MM.1S (cell line): ENCODE measurements around the gene GRPEL2.
A peak's percentile ranks its signal among the peaks of the same experiment; 100 is the strongest.

ENCODE experiments used
- DNase-seq: peaks from one replicate; pipeline ENCODE4 v3.0.0-alpha.2; 2015
- H2AFZ ChIP-seq: fragments of 300-600 bp; sonication (generic); 2 replicates; pipeline ENCODE4 v1.6.0; 2016; ENCODE audit warnings: antibody characterized with exemption, low read length
- H3F3A ChIP-seq: fragments of 300-600 bp; sonication (generic); 2 replicates; pipeline ENCODE4 v1.6.1; 2016; ENCODE audit warnings: mild to moderate bottlenecking, antibody characterized with exemption, low read length, moderate library complexity, mixed read lengths; ENCODE audit not compliant: insufficient read depth
- H3K27ac ChIP-seq: fragments of 300-600 bp; sonication (generic); 2 replicates; pipeline ENCODE4 v1.5.1; 2016; ENCODE audit warnings: mild to moderate bottlenecking, low read length
- H3K27me3 ChIP-seq: fragments of 300-600 bp; sonication (generic); replicated peaks from 2 replicates; pipeline ENCODE4 v1.6.0; 2016; ENCODE audit warnings: low read length; ENCODE audit not compliant: insufficient read depth
- H3K36me3 ChIP-seq: fragments of 300-600 bp; sonication (generic); replicated peaks from 2 replicates; pipeline ENCODE4 v1.6.1; 2016; ENCODE audit warnings: mild to moderate bottlenecking, low read length, mixed read lengths; ENCODE audit not compliant: insufficient read depth
- H3K4me1 ChIP-seq: fragments of 300-600 bp; sonication (generic); 2 replicates; pipeline ENCODE4 v1.6.1; 2016; ENCODE audit warnings: low read length, mixed read lengths
- H3K4me2 ChIP-seq: fragments of 300-600 bp; sonication (generic); 2 replicates; pipeline ENCODE4 v1.6.0; 2016; ENCODE audit warnings: low read depth, low read length
- H3K4me3 ChIP-seq: fragments of 300-600 bp; sonication (generic); 2 replicates; pipeline ENCODE4 v1.5.1; 2016; ENCODE audit warnings: low read length, mixed read lengths
- H3K79me2 ChIP-seq: fragments of 300-600 bp; sonication (generic); 2 replicates; pipeline ENCODE4 v1.6.1; 2016; ENCODE audit warnings: mixed run types, low read length, mixed read lengths
- H3K9ac ChIP-seq: fragments of 300-600 bp; sonication (generic); 2 replicates; pipeline ENCODE4 v1.6.1; 2016; ENCODE audit warnings: low read length, mixed read lengths
- H3K9me2 ChIP-seq: fragments of 300-600 bp; sonication (generic); replicated peaks from 2 replicates; pipeline ENCODE4 v1.6.1; 2016; ENCODE audit warnings: mild to moderate bottlenecking, low read length, mixed read lengths; ENCODE audit not compliant: insufficient read depth
- H3K9me3 ChIP-seq: fragments of 300-600 bp; sonication (generic); replicated peaks from 2 replicates; pipeline ENCODE4 v1.6.1; 2016; ENCODE audit warnings: mild to moderate bottlenecking, low read length, mixed read lengths; ENCODE audit not compliant: insufficient read depth
- H4K20me1 ChIP-seq: fragments of 300-600 bp; sonication (generic); 2 replicates; pipeline ENCODE4 v1.6.1; 2016; ENCODE audit warnings: mild to moderate bottlenecking, low read length, moderate library complexity, mixed read lengths; ENCODE audit not compliant: insufficient read depth
- CTCF ChIP-seq: fragments of 300-600 bp; sonication (generic); IDR thresholded peaks from 2 replicates; pipeline ENCODE4 v1.5.1; 2016; ENCODE audit warnings: antibody characterized with exemption, low read length, mixed read lengths
- EZH2 ChIP-seq: fragments of 300-600 bp; sonication (generic); optimal IDR thresholded peaks from 2 replicates; pipeline ENCODE3; 2017; ENCODE audit warnings: low read depth, mild to moderate bottlenecking, antibody characterized with exemption, low read length, mixed read lengths
- EZH2phosphoT487 ChIP-seq: fragments of 300-600 bp; sonication (generic); IDR thresholded peaks from 2 replicates; pipeline ENCODE4 v1.6.1; 2018; ENCODE audit warnings: antibody characterized with exemption, low read length

GRPEL2 gene

GRCh38 chr5:149362541-149362940 is 17.2 kb downstream of the GRPEL2 start:
- Histone ChIP-seq H3K4me1 (peaks cover 52% of the 10 kb centered on the region), H3K27me3 (no peaks in the 10 kb centered on the region), H3K36me3 (no peaks in the 10 kb centered on the region), H4K20me1 (no peaks in the 10 kb centered on the region), H3K27ac (peak overlapping the region; percentile 65; the same call in 1 of the 2 replicates), H3K79me2 (peaks cover 16% of the 10 kb centered on the region), H2AFZ (peak overlapping the region; percentile 48; the same call in 1 of the 2 replicates), H3K9me3 (no peaks in the 10 kb centered on the region), H3F3A (peaks cover 21% of the 10 kb centered on the region), H3K9ac (peak overlapping the region; percentile 37; the same call in 1 of the 2 replicates), H3K9me2 (no peaks in the 10 kb centered on the region), H3K4me2 (peak overlapping the region; percentile 75), H3K4me3 (peak overlapping the region; percentile 19)
- no peak for DNase-seq
- no peak for TF ChIP-seq EZH2phosphoT487
- TF ChIP-seq CTCF, result no peak
- no peak for TF ChIP-seq EZH2

DNA sequence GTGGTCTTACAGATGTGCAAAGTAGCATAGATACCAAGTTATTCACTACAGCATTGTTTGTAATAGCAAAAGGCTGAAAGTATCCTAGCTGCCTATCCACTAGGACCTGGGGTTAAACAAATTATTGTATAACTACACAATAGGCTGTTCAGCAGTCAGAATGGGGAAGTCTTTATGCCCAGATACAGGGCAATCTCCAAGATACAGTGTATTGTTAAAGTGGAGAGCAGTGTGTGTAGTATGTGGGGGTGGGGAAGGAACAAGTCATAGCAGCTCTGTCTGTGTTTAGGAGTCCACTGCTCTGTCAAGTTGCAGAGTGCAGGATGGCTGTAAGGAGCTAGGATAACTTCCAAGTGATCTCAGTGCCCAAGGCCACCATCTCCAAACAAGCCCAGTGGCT is 18.1 kb downstream of the GRPEL2 start:
- Histone ChIP-seq H3K4me1 (peaks cover 57% of the 10 kb centered on the region), H3K4me2 (peak overlapping the region; percentile 75; the same call in 1 of the 2 replicates)

GRCh38 chr5:149363936-149364335 is 18.6 kb downstream of the GRPEL2 start:
- H3K27me3 ChIP-seq, result no peaks in the 10 kb centered on the region
- no peaks in the 10 kb centered on the region for H3K9me2 ChIP-seq
- H3K79me2 ChIP-seq, result peaks cover 5% of the 10 kb centered on the region
- H3K9me3 ChIP-seq, result no peaks in the 10 kb centered on the region
- no peak overlapping the region for H3K4me3 ChIP-seq
- H4K20me1 ChIP-seq, result no peaks in the 10 kb centered on the region
- DNase-seq, result peak; percentile 3
- no peak overlapping the region for H3K4me2 ChIP-seq
- H3F3A ChIP-seq, result peaks cover 20% of the 10 kb centered on the region
- H3K36me3 ChIP-seq, result no peaks in the 10 kb centered on the region
- H3K27ac ChIP-seq, result no peak overlapping the region
- peaks cover 53% of the 10 kb centered on the region for H3K4me1 ChIP-seq
- no peak overlapping the region for H2AFZ ChIP-seq
- no peak overlapping the region for H3K9ac ChIP-seq
- TF ChIP-seq EZH2phosphoT487 (no peak), CTCF (no peak)

More for the DNA sequence above, 18.1 kb downstream of the GRPEL2 start:
- no peaks in the 10 kb centered on the region for H3K9me3 ChIP-seq
- DNase-seq, result peak; percentile 4
- H3K36me3 ChIP-seq, result no peaks in the 10 kb centered on the region
- no peak overlapping the region for H3K9ac ChIP-seq
- H3F3A ChIP-seq, result peaks cover 20% of the 10 kb centered on the region
- H3K9me2 ChIP-seq, result no peaks in the 10 kb centered on the region
- no peaks in the 10 kb centered on the region for H4K20me1 ChIP-seq
- peaks cover 11% of the 10 kb centered on the region for H3K79me2 ChIP-seq
- H3K27ac ChIP-seq, result no peak overlapping the region
- no peak overlapping the region for H2AFZ ChIP-seq
- H3K27me3 ChIP-seq, result no peaks in the 10 kb centered on the region
- TF ChIP-seq EZH2 (no peak), EZH2phosphoT487 (no peak), CTCF (no peak)
- no peak overlapping the region for H3K4me3 ChIP-seq
